Measurements from ENCODE around the gene TPRG1. TPM values are rescaled to one million over a fixed set of nuclear protein-coding genes. Genes with fewer than 3 reads are reported as not detected.

Gene TPRG1
- total RNA-seq, 1 experiment from 2014 or later: 0.55 TPM

DNA sequence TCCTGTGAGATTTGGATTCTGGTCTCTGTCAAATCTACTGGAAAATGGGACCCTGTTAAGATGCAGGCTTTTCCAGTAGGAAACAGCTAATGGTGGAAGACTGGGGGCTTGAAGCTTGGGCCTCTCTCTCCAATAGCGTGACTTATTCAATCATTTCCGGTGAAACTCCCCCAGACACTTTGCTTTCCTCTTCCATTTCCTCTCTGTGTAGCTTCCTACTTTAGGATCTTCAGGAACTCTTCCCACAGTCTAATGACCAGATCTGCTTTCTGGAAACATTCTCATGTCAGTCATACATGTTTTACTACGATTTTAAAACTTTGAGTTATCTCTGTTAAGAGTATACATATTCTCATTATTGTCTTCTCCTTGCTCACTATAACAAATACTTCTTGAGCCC is 28.0 kb upstream of the TPRG1 start:
- no peak for ATAC-seq
- no peaks in the 10 kb centered on the region for H3K27me3 Mint-ChIP-seq (ENCODE audit: low read depth)
- no peaks in the 10 kb centered on the region for H3K36me3 Mint-ChIP-seq
- H3K4me1 Mint-ChIP-seq: peaks cover 11% of the 10 kb centered on the region; the same call in 1 of the 2 replicates
- ChIA-PET CTCF (no interaction called here), POLR2A (no interaction called here)
- no peaks in the 10 kb centered on the region for H3K9me3 Mint-ChIP-seq
- H3K4me3 Mint-ChIP-seq: no peak overlapping the region
- DNase-seq (ENCODE audit: low spot score): no peak
- no peak overlapping the region for H3K27ac Mint-ChIP-seq
- no peak for TF ChIP-seq CREM (CRISPR knock-in tag; IDR thresholded peaks at IDR 0.05)
- no peak for TF ChIP-seq PREB (CRISPR knock-in tag; IDR thresholded peaks at IDR 0.05; ENCODE audit: borderline replicate concordance)
- TF ChIP-seq OVOL2 (CRISPR knock-in tag; IDR thresholded peaks at IDR 0.05; ENCODE audit: borderline replicate concordance): no peak
- no peak for TF ChIP-seq STAT6 (CRISPR knock-in tag; conservative IDR thresholded peaks at IDR 0.05; ENCODE audit: low read depth)
- no peak for TF ChIP-seq ZMAT4 (CRISPR knock-in tag; IDR thresholded peaks at IDR 0.05)
- TF ChIP-seq, protein P1, sequence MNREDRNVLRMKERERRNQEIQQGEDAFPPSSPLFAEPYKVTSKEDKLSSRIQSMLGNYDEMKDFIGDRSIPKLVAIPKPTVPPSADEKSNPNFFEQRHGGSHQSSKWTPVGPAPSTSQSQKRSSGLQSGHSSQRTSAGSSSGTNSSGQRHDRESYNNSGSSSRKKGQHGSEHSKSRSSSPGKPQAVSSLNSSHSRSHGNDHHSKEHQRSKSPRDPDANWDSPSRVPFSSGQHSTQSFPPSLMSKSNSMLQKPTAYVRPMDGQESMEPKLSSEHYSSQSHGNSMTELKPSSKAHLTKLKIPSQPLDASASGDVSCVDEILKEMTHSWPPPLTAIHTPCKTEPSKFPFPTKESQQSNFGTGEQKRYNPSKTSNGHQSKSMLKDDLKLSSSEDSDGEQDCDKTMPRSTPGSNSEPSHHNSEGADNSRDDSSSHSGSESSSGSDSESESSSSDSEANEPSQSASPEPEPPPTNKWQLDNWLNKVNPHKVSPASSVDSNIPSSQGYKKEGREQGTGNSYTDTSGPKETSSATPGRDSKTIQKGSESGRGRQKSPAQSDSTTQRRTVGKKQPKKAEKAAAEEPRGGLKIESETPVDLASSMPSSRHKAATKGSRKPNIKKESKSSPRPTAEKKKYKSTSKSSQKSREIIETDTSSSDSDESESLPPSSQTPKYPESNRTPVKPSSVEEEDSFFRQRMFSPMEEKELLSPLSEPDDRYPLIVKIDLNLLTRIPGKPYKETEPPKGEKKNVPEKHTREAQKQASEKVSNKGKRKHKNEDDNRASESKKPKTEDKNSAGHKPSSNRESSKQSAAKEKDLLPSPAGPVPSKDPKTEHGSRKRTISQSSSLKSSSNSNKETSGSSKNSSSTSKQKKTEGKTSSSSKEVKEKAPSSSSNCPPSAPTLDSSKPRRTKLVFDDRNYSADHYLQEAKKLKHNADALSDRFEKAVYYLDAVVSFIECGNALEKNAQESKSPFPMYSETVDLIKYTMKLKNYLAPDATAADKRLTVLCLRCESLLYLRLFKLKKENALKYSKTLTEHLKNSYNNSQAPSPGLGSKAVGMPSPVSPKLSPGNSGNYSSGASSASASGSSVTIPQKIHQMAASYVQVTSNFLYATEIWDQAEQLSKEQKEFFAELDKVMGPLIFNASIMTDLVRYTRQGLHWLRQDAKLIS (CRISPR knock-in tag; IDR thresholded peaks at IDR 0.05; ENCODE audit: borderline replicate concordance): no peak
- TF ChIP-seq ARID4B (CRISPR knock-in tag; IDR thresholded peaks at IDR 0.05; ENCODE audit: borderline replicate concordance): no peak
- TF ChIP-seq, protein P2, sequence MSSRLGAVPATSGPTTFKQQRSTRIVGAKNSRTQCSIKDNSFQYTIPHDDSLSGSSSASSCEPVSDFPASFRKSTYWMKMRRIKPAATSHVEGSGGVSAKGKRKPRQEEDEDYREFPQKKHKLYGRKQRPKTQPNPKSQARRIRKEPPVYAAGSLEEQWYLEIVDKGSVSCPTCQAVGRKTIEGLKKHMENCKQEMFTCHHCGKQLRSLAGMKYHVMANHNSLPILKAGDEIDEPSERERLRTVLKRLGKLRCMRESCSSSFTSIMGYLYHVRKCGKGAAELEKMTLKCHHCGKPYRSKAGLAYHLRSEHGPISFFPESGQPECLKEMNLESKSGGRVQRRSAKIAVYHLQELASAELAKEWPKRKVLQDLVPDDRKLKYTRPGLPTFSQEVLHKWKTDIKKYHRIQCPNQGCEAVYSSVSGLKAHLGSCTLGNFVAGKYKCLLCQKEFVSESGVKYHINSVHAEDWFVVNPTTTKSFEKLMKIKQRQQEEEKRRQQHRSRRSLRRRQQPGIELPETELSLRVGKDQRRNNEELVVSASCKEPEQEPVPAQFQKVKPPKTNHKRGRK (CRISPR knock-in tag; IDR thresholded peaks at IDR 0.05; ENCODE audit: borderline replicate concordance): no peak
- TF ChIP-seq ZNF232 (CRISPR knock-in tag; IDR thresholded peaks at IDR 0.05): no peak
- TF ChIP-seq, protein P3, sequence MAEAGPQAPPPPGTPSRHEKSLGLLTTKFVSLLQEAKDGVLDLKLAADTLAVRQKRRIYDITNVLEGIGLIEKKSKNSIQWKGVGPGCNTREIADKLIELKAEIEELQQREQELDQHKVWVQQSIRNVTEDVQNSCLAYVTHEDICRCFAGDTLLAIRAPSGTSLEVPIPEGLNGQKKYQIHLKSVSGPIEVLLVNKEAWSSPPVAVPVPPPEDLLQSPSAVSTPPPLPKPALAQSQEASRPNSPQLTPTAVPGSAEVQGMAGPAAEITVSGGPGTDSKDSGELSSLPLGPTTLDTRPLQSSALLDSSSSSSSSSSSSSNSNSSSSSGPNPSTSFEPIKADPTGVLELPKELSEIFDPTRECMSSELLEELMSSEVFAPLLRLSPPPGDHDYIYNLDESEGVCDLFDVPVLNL (CRISPR knock-in tag; IDR thresholded peaks at IDR 0.05; ENCODE audit: borderline replicate concordance, low read depth): no peak
- no peak for TF ChIP-seq CREB1 (CRISPR knock-in tag; IDR thresholded peaks at IDR 0.05)
- no peak for TF ChIP-seq MYBL2 (CRISPR knock-in tag; IDR thresholded peaks at IDR 0.05)
- TF ChIP-seq, protein P4, sequence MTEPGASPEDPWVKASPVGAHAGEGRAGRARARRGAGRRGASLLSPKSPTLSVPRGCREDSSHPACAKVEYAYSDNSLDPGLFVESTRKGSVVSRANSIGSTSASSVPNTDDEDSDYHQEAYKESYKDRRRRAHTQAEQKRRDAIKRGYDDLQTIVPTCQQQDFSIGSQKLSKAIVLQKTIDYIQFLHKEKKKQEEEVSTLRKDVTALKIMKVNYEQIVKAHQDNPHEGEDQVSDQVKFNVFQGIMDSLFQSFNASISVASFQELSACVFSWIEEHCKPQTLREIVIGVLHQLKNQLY (CRISPR knock-in tag; IDR thresholded peaks at IDR 0.05): no peak
- no peak for TF ChIP-seq IRF2 (CRISPR knock-in tag; IDR thresholded peaks at IDR 0.05; ENCODE audit: borderline replicate concordance, low read depth)
- TF ChIP-seq, protein P5, sequence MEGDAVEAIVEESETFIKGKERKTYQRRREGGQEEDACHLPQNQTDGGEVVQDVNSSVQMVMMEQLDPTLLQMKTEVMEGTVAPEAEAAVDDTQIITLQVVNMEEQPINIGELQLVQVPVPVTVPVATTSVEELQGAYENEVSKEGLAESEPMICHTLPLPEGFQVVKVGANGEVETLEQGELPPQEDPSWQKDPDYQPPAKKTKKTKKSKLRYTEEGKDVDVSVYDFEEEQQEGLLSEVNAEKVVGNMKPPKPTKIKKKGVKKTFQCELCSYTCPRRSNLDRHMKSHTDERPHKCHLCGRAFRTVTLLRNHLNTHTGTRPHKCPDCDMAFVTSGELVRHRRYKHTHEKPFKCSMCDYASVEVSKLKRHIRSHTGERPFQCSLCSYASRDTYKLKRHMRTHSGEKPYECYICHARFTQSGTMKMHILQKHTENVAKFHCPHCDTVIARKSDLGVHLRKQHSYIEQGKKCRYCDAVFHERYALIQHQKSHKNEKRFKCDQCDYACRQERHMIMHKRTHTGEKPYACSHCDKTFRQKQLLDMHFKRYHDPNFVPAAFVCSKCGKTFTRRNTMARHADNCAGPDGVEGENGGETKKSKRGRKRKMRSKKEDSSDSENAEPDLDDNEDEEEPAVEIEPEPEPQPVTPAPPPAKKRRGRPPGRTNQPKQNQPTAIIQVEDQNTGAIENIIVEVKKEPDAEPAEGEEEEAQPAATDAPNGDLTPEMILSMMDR (IDR thresholded peaks at IDR 0.05): no peak
- TF ChIP-seq SP1 (CRISPR knock-in tag; conservative IDR thresholded peaks at IDR 0.05): no peak
- TF ChIP-seq FOXJ3 (CRISPR knock-in tag; IDR thresholded peaks at IDR 0.05; ENCODE audit: borderline replicate concordance): no peak
- TF ChIP-seq GTF2I (CRISPR knock-in tag; conservative IDR thresholded peaks at IDR 0.05): no peak
